GM18507 (cell line): ENCODE data around the gene ZDHHC1.

ENCODE experiments used
- DNase-seq: peaks from one replicate; pipeline ENCODE4 v3.0.0; 2011; ENCODE audit warnings: low read depth; ENCODE audit not compliant: insufficient read length; ENCODE audit errors: extremely low spot score
- FAIRE-seq: peaks from 2 replicates; lab custom pipeline; 2011; peaks lifted over from hg19 to GRCh38; lab: Jason Lieb, UNC

The ZDHHC1 gene

DNA sequence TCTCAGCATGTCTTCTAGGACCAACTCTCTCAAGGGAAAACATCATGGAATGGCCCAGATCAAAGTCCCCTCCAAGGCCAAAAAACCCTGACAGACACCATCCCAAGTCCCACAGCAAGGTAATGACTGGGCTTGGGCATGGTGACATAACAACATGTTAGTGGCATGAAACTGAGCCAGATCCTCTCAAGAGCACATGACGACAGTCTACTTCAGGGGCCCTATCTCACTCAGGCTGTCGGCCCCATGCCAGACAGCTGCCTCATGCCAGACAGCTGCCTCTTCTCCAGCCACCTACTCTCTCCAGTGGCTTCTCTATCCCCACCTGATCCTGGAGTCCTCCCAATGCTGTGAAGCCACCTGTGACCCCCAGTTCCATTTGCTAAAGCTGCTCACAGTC, 33.1 kb upstream of the ZDHHC1 start:
- DNase-seq (no peak), FAIRE-seq (no peak)

DNA sequence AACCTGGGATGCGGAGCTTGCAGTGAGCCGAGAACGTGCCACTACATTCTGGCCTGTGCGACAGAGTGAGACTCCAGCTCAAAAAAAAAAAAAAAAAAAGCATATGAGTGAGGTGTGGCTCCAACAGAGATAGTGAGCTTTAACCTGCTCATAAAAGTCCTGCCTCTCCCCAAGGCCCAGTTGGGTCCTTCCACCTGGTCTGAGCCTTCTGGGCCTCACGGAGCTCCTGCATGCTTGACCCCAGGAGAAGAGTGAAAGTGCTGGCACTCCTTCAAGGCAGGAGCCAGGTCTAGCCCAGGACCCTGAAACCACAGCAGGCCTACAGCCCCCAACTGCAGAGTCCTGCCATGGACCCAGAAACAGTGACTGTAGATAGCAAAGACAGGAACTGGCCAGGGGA, 32.3 kb upstream of the ZDHHC1 start:
- FAIRE-seq (no peak), DNase-seq (no peak)

DNA sequence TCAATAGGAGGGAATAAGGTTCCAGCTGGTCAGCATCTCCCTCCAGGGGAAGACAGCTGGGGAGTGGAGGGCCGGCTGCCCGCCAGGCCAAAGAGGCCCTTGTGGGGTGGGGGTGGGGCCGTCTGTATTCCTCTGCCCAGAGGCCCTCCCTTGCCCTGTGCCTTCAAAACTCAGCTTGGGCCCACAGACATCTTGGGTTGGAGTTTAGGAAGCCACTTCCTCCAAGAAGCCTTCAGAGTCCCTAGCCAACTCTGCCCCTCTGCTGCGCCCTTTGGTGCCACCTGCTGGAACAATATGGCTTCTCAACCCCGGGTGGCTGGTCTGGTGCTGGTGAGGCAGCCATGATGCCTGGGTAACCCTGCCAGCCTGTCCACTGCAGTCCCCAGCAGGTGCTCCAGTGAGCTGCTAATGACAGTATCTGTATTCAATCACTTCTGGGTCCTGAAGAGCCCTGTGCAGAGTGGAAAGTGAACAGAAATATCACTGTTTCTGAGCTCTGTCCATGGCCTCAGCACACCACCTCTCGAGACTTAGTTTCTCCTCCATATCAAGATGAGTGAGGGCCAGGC, 31.3 kb upstream of the ZDHHC1 start:
- FAIRE-seq (peak; percentile 77), DNase-seq (peak; percentile 68)

DNA sequence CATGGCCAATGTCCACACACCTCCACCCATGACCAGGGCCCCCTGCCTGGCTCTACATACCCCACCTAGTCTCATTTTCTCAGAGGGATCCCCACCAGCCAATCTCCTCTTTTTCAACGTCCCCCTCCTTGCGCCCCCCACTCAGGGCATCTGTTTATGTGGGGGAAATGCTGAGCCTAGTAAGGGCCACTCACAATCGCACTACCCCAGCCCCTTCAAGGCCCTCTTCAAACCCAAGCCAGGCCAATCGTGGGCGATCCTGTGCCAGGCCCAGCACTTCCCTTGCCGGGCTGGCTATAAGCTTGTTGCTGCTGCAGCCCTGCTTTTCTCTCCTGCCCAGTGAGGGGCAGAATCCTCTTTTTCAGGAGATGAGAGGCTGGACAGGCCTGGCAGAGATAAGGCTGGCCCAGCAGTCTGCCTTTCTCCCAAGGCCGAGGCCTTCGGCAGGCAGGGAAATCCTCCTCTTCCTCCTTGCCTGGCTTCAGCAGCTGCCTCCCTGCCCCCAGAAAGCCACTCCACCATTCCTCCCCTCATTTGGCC, 30.8 kb upstream of the ZDHHC1 start:
- FAIRE-seq, result no peak
- no peak for DNase-seq

DNA sequence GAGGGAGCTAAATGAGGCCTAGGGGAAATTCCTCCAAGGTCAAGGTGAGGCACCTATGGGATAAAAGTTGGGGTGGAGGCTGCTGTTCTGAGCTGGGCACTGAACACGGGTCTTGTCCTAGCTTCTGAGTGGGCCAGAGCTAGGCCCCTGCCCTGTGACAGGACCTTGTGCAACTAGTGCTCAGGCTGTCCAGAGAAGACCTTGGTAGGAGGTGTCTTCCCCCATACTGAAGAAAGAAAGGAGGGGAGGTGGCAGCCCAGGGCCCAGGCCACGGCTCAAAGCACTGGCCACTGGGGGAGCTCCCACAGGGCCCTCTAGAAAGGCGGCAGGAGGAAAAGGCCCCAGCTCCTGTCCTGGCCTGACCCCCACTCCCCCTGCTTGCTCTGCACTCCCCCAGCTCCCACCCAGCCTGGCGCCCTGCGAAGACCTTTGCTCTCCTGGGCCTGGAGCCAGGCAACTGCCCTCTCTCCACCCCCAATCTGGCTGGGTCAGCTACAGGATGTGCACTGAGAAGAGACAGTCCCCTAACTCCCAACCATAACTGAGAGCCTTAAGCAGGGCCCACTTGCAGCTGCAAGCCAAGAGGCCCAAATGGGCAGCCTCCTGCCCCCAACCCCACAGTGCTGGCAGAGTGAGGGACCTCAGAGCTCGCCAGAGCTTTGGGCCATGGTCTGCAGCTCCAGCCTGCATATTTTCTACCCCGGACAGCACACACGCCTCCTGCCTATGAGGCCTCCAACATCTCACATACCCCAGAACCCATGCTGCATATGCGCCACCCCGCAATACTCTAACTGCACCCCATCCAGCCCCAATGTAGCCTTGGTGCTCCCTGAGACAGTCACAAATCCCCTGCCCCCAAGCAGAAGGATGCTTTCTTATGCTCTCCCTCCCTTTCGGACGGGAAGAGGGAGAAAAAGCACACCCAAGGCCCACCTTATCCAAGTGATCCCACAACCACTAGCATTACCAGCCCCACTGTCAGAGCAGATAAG, 29.9 kb upstream of the ZDHHC1 start:
- no peak for DNase-seq
- no peak for FAIRE-seq

DNA sequence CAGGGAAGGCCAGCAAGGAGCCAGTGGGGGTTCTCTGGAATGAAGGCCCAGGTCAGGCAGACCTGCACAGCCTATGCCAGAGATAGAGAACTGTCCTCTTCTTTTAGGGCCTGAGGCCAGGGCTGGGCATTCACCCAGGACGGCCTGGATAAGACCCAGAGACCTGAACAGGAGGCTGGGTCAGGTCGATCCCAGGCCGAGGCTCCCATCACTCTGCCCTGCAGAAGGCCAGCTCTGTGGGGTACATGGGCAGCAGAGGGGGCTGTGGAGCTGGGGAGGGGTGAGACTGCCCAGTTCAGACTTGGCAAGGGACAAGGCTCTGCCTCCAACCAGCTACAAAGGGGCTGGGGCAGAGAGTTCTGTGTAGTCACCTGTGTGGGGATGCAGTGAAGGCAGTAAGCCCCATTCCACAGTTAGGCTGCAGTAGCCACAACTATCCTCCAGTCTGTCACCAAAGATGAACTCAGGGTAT, 29.2 kb upstream of the ZDHHC1 start:
- FAIRE-seq, result no peak

DNA sequence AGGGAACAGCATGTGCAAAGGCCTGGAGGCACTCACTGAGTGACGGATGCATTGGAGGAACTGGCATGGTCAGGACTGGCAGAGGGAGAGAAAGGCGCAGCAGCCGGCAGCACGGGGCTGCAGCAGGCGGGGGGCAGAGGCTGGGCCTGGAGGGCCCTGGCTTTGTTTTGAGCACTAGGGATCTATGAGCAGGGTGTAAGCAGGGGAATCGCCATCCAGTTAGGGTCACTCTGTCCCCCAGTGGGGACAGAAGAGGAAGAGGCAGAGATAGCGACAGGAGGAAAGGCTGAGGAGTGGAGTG, 28.8 kb upstream of the ZDHHC1 start:
- FAIRE-seq, result no peak
- DNase-seq, result no peak

More for the DNA sequence above, 29.2 kb upstream of the ZDHHC1 start:
- DNase-seq, result no peak

DNA sequence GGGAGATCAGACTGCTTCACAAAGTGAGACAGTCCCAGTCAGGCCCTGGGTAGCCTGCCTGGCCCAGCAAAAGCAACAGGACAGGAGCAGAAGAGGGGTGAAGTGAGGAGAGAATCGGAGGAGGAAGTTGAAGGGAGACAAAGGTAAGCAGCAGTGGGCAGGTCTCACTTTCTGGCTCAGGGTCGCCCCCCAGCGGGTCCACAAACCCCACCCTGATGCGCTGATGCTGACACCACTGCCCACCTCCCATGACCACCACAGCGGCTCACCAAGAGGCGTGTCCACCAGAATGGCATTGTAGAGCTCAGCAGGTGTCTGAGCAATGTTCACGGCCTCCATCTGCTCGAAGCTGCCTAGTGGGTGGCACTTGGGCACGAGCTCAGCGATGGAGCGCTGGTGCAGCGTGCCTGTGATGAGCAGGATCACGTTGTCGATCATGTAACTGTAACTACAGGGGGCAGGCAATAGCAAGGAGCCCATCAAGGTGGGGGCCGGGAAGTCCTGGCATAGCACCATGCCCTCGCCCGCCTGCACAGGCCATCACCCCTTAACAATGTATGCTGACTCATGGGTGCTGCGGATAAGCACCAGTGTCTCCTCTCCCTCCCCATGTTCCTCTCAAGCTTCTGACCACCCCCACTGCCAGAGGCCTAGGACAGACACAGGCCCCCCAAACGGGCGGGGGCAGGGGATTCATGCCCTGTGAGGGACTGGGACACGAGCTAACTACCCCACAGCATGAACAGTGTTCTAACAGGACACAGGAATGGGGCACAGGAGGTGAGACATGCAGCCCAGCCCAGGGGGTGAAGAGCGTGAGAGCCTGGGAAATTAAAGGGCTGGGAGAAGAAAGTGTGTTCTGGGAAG, 28.2 kb upstream of the ZDHHC1 start:
- FAIRE-seq, result no peak

DNA sequence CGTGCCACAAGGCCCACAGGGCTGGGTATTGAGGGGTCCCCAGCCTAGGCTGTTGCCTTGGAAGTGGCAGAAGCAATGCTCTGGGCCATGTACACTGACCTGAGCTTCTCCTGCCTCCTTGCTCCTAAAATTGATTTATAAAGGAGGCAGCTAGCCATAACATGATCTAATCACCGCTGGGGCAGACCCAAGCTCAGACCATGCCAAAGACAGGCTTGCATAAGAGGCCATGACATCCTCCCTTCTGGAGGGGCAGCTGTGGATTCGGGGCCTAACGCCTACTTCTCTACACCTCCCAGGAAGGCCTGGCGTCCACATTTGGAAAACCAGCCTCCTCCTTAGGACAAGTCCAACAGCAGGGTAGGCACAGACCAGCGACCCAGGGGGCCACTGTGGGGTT, 27.0 kb upstream of the ZDHHC1 start:
- DNase-seq (no peak), FAIRE-seq (no peak)

More for the DNA sequence above, 28.2 kb upstream of the ZDHHC1 start:
- no peak for DNase-seq

DNA sequence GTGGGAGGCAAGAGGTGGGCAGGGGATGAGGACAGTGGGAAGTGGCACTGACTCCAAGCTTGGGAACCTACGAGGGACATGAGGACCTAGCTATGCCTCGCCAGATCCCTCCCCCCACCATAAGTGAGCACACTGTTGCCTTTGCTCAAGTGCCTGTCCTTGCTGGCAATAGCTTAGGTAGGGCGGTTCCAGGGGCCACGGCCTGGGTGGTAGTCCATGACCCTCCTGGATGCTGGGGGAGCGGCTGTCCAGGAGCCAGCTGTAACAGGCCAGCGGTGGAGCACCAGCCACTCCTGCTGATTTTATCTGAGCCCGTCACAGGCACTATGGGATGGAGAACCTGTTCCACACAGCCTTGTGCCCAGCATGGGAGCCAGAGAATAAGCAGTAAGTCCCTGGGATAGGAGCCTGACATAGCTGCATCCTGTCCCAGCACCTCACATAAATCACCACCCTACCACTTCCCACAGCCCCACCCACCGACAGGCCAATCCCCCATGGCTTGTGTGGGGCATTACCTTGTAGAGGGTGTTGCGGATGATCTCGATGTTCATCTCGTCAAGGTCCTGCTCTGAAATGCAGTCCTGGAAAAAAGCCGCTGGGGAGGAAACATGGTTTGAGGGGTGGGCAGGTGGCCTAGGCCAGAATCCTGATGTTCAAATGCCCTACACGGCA, 26.4 kb upstream of the ZDHHC1 start:
- FAIRE-seq (no peak), DNase-seq (no peak)

DNA sequence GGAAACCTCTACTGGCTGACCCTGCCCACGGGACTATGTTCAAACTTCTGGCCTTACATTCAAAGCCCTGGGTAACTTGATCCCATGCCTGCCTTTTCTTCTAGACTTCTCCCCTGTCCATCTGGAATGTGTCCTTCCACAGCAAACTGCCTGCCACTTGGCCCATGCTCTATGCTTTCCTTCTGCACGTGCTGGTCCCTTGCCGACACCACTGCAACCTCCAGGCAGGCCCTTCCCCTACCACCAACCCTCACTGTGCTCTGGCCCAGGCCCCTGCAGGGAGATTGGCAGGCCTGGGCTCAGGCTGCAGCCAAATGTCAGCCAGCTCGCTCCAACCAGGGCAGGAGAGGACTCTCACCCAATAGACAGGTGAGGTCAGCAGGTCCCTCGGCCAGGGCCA, 25.6 kb upstream of the ZDHHC1 start:
- FAIRE-seq (no peak), DNase-seq (no peak)

DNA sequence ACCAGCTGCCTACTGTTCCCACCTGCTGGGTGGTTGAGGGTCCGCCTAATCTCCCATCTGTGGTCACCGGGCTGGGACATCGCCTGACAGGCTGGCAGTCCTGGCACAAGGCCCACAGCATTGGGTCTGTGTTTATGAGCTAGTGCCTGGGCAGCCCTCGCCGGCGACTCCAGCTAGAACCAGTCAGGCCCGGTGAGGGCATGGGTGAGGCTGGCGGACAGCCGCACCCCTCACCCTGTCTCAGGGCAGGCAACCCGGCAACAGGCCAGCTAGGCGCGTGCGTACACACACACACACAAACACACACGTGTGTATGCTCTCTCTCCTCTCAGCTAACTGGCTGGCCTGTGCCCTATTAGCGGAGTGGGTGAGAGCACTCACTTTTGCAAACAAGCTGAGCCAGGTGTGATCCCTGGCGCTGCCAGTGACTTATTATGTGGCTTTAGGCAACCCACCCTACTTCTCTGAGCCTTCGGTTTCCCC, 25.0 kb upstream of the ZDHHC1 start:
- no peak for FAIRE-seq
- DNase-seq, result no peak

DNA sequence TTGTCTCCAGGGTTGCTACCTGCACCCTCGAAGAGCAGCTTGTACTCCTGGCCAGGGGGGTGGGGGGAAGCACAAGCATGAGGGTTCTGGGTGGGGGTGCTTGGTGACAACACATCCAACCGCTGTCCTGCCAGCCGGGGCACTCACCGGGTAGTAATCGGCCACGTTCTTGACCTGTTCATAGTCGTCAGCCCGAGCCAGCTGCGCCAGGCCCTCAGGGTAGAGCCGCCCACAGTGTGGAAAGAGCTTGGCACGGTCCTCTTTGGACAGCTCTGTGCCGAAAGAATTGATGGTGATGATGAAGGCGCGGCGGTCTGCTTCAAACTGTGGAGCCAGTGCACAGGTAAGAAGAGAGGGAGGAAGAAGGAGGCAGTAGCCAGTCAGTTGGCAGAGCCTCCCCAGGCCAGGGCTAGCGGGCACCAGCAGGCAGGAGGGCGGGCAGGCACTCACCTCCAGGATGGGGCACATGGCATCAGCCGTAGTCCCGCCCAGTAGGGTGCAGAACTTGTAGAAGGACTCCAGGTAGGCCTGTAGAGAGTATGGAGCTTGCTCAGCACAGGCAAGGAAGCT, 22.6 kb upstream of the ZDHHC1 start:
- FAIRE-seq (no peak), DNase-seq (no peak)

DNA sequence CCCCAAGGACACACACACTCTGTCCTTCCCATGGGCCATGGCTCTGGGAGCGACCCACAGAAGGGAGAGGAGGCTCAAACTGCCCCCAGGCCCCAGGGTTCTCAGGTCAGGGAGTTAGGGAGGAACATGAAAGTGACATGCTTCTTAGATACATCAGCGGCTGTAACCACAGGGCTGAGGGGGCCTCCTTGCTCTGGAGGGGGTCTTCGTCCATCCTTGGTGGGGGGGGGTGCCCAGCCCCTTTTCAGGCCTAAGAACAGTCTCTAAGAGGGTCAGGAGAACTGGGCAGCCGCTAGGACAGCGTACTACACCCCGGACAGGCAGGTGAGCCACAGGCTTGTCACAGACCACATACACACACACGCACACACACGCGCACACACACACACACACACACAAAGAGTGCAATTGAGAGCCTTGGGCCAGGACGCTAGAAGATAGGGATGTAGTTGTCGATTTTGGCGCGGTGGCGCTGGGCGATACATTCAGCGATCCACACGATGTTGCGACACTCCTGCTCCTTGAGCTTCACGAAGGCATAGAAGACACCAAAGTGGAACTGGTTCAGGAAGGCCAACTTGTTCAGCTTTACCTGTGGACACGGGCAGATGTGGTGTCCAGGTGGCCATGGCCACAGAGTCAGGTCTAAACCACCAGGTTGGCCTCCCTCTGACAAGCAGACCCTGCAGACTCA, 22.0 kb upstream of the ZDHHC1 start:
- no peak for DNase-seq
- no peak for FAIRE-seq

DNA sequence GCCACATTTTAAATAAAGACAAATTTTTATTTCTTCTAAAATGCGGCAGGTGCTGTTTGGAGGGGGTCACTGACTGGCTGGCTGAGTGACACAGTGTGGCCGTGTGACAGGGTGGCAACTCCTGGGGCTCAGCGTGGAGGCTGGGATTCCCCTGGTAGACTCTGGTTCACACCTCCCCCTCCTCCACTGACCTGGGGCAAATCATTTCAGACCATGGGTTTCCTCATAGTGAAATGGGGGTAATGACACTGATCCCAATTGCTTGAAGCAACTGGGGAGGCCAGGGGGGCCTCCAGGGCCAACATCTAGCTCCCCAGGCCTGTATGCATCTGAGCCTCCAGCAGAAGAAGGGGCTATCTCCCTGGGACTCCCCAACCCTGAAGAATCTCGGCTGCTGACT, 21.2 kb upstream of the ZDHHC1 start:
- FAIRE-seq, result peak; percentile 64
- DNase-seq, result no peak

DNA sequence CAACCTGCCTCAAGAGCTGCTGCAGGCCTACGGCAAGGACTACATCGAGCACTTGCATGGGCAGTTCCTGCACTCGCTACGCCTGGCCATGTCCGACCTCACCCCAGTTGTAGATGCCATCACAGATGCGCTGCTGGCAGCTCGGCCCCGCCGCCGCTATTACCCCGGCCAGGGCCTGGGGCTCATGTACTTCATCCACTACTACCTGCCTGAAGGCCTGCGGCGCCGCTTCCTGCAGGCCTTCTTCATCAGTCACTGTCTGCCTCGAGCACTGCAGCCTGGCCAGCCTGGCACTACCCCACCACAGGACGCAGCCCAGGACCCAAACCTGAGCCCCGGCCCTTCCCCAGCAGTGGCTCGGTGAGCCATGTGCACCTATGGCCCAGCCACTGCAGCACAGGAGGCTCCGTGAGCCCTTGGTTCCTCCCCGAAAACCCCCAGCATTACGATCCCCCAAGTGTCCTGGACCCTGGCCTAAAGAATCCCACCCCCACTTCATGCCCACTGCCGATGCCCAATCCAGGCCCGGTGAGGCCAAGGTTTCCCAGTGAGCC, 20.4 kb upstream of the ZDHHC1 start:
- no peak for FAIRE-seq
- DNase-seq, result no peak

DNA sequence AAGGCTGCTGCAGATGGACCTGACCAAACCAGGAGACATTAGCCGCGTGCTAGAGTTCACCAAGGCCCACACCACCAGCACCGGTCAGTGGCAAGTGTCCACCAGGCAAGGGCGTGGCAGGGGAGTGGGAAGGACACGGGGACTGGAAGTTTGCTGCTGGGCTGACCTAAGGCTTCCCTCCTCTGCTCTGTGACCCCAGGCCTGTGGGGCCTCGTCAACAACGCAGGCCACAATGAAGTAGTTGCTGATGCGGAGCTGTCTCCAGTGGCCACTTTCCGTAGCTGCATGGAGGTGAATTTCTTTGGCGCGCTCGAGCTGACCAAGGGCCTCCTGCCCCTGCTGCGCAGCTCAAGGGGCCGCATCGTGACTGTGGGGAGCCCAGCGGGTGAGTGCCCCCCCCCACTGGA, 19.5 kb upstream of the ZDHHC1 start:
- no peak for DNase-seq
- FAIRE-seq, result no peak

DNA sequence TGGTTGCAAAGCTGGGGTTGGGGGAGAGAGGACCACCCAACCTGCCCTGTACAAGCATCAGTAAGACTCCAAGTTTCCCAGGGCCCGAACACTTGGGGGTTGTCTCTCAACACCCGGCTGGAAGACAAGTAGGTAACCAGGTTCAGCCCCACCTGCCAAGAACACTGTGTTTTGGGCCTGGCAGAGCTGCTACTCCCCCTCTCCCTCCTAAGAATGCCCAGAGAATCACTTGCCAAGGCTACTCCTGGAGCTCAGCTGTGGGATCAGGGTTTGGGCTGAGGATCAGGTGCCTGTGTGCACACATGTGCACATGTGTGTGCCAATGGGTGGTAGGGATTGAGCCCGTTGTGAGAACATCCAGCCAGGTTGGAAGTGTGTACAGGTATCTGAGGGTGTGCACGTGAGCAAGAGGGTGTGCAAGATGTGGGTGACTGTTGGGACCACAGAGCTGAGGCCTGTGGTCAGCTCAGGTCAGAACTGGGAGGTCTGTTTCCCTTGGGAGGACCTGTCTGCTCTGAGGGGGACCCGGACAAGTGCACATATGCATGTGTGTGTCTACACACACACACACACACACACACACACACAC, 16.9 kb upstream of the ZDHHC1 start:
- DNase-seq (no peak), FAIRE-seq (no peak)
